BE2C (cell line): ENCODE measurements around the gene SART1.
"Not testable (repeated sequence)": the region's sequence is repeated elsewhere in the genome, so short reads cannot be mapped to it uniquely, and the experiment has no call there.

Source experiments
- DNase-seq: peaks from one replicate; pipeline ENCODE4 v3.0.0-alpha.2; 2020
- H3K27me3 ChIP-seq: fragments of 250-450 bp; sonication (Bioruptor Pico); 2 replicates; pipeline ENCODE4 v1.5.1; 2020; ENCODE audit warnings: mild to moderate bottlenecking
- H3K36me3 ChIP-seq: fragments of 250-450 bp; sonication (Bioruptor Pico); 2 replicates; pipeline ENCODE4 v1.5.1; 2020; ENCODE audit warnings: mild to moderate bottlenecking
- H3K4me1 ChIP-seq: fragments of 250-450 bp; sonication (Bioruptor Pico); 2 replicates; pipeline ENCODE4 v1.5.1; 2020
- H3K4me3 ChIP-seq: 2 replicates; pipeline ENCODE4 v1.5.1; 2011; ENCODE audit warnings: low read depth, low read length
- H3K9me3 ChIP-seq: fragments of 250-450 bp; sonication (Bioruptor Pico); 2 replicates; pipeline ENCODE4 v1.5.1; 2020
- TF ChIP-seq, protein P1 (sequence below): IDR thresholded peaks from 2 replicates; pipeline ENCODE4 v1.5.1; 2012; ENCODE audit warnings: mild to moderate bottlenecking, low read depth, low read length

Gene SART1

DNA sequence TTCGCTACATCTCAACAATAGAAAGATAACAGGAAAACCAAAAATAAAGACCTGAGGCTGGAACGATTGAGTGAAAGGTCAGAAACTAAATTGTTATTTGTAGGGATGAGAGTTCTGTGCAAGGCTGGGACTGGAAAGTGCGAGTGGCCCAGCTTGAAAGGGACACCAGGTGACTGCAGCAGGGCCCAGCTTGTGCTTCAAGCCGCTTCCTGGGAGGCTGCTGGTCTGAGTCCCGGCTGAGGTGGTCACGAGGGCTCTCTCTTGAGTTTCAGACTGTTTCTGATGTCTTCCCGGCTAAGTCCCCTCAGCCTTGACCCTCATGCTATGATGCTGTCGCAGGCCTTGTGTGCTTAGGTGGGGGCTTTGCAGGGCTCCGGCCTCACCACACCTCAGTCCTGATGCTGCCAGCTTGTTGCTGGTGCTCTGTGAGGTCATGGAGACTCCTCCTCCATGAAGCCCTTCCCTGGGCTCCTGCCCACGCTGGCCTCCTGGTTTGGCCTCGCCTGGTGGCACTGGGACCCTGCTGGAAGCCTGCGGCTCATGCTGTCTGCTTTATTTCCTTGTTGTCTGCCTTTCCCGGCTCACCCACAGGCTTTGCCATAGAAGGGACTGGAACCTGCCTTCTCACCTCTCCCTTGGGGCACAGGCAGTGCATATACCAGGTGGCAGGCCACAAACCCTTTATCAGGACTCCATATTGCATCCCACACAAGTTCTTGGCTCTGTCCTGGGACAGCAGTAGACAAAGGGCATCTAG, 44.8 kb downstream of the SART1 start:
- Histone ChIP-seq H3K27me3 (peaks cover 11% of the 10 kb centered on the region), H3K36me3 (peaks cover 20% of the 10 kb centered on the region), H3K4me1 (no peaks in the 10 kb centered on the region; the same call in 1 of the 2 replicates), H3K9me3 (no peaks in the 10 kb centered on the region), H3K4me3 (no peak overlapping the region)
- DNase-seq = no peak
- TF ChIP-seq, protein P1, sequence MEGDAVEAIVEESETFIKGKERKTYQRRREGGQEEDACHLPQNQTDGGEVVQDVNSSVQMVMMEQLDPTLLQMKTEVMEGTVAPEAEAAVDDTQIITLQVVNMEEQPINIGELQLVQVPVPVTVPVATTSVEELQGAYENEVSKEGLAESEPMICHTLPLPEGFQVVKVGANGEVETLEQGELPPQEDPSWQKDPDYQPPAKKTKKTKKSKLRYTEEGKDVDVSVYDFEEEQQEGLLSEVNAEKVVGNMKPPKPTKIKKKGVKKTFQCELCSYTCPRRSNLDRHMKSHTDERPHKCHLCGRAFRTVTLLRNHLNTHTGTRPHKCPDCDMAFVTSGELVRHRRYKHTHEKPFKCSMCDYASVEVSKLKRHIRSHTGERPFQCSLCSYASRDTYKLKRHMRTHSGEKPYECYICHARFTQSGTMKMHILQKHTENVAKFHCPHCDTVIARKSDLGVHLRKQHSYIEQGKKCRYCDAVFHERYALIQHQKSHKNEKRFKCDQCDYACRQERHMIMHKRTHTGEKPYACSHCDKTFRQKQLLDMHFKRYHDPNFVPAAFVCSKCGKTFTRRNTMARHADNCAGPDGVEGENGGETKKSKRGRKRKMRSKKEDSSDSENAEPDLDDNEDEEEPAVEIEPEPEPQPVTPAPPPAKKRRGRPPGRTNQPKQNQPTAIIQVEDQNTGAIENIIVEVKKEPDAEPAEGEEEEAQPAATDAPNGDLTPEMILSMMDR = no peak

DNA sequence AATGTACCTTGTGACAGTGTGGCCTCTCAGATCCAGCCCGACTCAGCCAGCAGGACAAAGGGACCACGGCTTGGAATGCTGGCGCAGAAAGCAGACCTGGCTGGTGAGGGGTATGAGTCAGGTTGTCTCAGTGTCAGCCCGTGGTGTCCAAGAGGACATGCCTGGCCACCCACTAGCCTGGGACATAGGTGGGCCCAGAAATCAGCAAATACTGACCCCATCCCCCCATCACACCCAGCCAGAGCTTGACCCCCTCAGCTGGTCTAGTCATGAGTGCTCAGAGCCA, 45.3 kb downstream of the SART1 start:
- TF ChIP-seq, protein P1 = no peak
- H3K4me1 ChIP-seq = no peaks in the 10 kb centered on the region; the same call in 1 of the 2 replicates
- peaks cover 16% of the 10 kb centered on the region for H3K27me3 ChIP-seq
- no peak overlapping the region for H3K4me3 ChIP-seq
- no peaks in the 10 kb centered on the region for H3K9me3 ChIP-seq
- H3K36me3 ChIP-seq = peaks cover 20% of the 10 kb centered on the region
- DNase-seq = no peak

DNA sequence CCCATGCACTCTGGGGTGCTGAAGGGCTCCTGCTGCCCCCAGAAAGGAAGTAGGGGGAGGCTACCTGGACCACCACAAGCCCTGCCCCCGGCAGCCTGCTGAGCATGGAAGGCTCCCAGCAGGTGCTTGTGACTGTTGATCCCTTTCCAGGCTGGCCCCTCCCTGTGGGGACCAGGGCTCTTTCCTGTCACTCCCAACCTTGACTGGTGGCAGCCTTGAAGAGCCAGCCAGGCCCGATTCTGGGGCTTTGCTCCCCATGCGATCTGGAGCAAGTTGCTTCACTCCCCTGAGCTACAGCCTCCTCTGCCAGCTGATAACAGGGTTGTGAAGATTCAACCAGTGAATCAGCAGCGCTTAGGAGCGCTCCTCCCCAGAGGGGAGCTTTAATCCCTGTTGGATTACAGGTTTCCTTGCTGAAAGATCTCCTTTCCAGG, 45.7 kb downstream of the SART1 start:
- TF ChIP-seq, protein P1 = no peak
- Histone ChIP-seq H3K4me1 (no peaks in the 10 kb centered on the region; the same call in 1 of the 2 replicates), H3K27me3 (peaks cover 20% of the 10 kb centered on the region), H3K9me3 (no peaks in the 10 kb centered on the region), H3K36me3 (peaks cover 20% of the 10 kb centered on the region), H3K4me3 (no peak overlapping the region)
- DNase-seq = no peak

DNA sequence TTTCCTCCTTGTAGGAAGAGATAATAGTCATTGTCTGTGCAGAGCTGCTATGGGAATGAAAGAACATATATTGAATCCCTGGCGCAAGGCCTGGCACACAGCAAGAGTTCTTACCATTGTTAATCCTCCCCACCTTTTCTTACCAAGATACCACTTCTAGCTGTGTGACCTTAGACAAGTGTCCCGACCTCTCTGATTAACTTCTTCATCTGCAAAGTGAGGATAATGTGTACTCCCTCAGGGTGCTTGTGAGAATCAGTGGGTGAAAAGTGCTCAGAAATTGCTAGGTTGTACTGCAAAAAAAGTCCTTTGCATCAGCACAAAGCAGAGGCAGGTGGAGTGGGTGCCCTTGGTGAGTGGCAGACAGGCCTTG, 46.5 kb downstream of the SART1 start:
- DNase-seq = no peak
- no peaks in the 10 kb centered on the region for H3K9me3 ChIP-seq
- H3K4me1 ChIP-seq = no peaks in the 10 kb centered on the region; the same call in 1 of the 2 replicates

DNA sequence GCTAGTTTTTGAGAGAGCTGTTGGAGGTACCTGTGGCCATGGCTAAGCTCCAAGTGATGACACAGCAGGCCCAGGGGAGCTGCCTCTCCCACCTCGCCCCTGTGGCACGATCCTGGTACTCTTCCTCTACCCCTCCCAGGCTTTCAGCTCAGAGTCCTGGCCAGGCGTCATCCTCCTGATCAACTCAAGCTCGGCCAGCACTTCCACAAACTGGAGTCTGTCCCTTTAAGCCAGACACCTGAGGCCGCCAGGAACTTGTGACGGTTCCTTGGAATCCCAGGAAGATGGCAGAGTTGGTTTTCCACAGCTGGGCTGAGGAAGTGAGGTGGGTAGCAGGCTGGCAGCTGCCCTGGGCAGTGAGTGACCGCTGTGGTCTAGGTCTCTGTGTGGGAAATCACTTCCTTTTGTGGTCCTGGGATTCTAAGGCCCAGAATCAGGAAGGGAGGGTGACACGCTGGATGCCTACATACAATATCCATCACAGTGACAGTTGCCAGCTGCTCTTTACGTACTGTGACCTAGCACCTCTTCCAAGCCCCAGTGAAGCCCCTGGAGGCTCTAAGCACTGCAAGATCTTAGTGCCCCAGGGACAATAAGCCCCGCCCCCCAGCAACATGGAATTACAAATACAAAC, 47.1 kb downstream of the SART1 start:
- Histone ChIP-seq H3K4me1 (no peaks in the 10 kb centered on the region; the same call in 1 of the 2 replicates), H3K36me3 (peaks cover 17% of the 10 kb centered on the region), H3K4me3 (no peak overlapping the region), H3K9me3 (no peaks in the 10 kb centered on the region), H3K27me3 (peaks cover 21% of the 10 kb centered on the region)
- TF ChIP-seq, protein P1 = no peak
- DNase-seq = peak; percentile 43

More for the DNA sequence above, 46.5 kb downstream of the SART1 start:
- peaks cover 21% of the 10 kb centered on the region for H3K27me3 ChIP-seq
- H3K36me3 ChIP-seq = peaks cover 20% of the 10 kb centered on the region
- TF ChIP-seq, protein P1 = no peak
- H3K4me3 ChIP-seq = no peak overlapping the region

DNA sequence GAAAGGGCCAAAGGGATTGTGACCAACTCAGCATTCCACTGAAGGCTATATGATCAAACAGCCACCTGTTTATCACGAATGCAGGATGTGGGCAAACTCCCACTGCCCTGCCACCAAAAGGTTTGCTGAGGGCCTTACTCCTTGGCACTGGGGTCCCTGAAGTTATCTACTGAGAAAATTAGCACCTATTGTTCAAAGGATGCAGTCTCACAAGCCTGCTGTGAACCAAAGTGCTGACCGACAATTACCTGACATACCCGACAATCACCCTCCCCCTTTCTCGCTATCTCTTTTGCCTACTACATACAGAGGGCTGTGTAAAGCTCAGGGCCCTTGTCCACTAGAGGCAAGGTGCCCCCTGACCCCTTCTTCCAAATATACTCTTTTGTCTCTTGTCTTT, 48.5 kb downstream of the SART1 start:
- H3K27me3 ChIP-seq = peaks cover 21% of the 10 kb centered on the region
- H3K36me3 ChIP-seq, H3K4me1 ChIP-seq, DNase-seq, H3K9me3 ChIP-seq, H3K4me3 ChIP-seq: not testable (repeated sequence)
